Nephron (organoid): ENCODE data around the gene CFAP206.
"Not testable (repeated sequence)": the region's sequence is repeated elsewhere in the genome, so short reads cannot be mapped to it uniquely, and the experiment has no call there.

Experiments used
- H3K27ac Mint-ChIP-seq, 3 experiments: 2 replicates each; pipeline ENCODE4 v1.8.0; 2020; ENCODE audit warnings: mixed read lengths in 3 of 3, mild to moderate bottlenecking in 2 of 3, moderate library complexity in 1 of 3
- H3K27me3 Mint-ChIP-seq: 2 replicates; pipeline ENCODE4 v1.8.0; 2021; ENCODE audit warnings: low read depth, mild to moderate bottlenecking, moderate library complexity, mixed read lengths
- H3K36me3 Mint-ChIP-seq: 2 replicates; pipeline ENCODE4 v1.8.0; 2020; ENCODE audit warnings: low read depth, mixed read lengths
- H3K4me1 Mint-ChIP-seq: 2 replicates; pipeline ENCODE4 v1.8.0; 2020; ENCODE audit warnings: mixed read lengths
- H3K4me3 Mint-ChIP-seq, 3 experiments: 2 replicates each; pipeline ENCODE4 v1.8.0; 2020; ENCODE audit warnings: mild to moderate bottlenecking in 3 of 3, mixed read lengths in 3 of 3, moderate library complexity in 2 of 3
- H3K9me3 Mint-ChIP-seq: 2 replicates; pipeline ENCODE4 v1.8.0; 2020; ENCODE audit warnings: mixed read lengths
- TF ChIP-seq, protein P1 (sequence below), 3 experiments: fragments of 200-600 bp; sonication (generic); IDR thresholded peaks; one replicate each; pipeline ENCODE4 v1.5.0; 2021; ENCODE audit warnings: antibody characterized with exemption in 3 of 3; ENCODE audit not compliant: unreplicated experiment in 3 of 3

The CFAP206 gene

GRCh38 chr6:87484491-87484890, 76.7 kb downstream of the CFAP206 start:
- Mint-ChIP-seq H3K4me3 (no peak overlapping the region), H3K27me3 (no peaks in the 10 kb centered on the region), H3K9me3 (no peaks in the 10 kb centered on the region), H3K36me3 (peaks cover 35% of the 10 kb centered on the region), H3K4me1 (no peaks in the 10 kb centered on the region), H3K27ac (no peak overlapping the region)
- TF ChIP-seq, protein P1, sequence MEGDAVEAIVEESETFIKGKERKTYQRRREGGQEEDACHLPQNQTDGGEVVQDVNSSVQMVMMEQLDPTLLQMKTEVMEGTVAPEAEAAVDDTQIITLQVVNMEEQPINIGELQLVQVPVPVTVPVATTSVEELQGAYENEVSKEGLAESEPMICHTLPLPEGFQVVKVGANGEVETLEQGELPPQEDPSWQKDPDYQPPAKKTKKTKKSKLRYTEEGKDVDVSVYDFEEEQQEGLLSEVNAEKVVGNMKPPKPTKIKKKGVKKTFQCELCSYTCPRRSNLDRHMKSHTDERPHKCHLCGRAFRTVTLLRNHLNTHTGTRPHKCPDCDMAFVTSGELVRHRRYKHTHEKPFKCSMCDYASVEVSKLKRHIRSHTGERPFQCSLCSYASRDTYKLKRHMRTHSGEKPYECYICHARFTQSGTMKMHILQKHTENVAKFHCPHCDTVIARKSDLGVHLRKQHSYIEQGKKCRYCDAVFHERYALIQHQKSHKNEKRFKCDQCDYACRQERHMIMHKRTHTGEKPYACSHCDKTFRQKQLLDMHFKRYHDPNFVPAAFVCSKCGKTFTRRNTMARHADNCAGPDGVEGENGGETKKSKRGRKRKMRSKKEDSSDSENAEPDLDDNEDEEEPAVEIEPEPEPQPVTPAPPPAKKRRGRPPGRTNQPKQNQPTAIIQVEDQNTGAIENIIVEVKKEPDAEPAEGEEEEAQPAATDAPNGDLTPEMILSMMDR (IDR thresholded peaks at IDR 0.05; ENCODE audit: unreplicated experiment in 3 of 3), result no peak

DNA sequence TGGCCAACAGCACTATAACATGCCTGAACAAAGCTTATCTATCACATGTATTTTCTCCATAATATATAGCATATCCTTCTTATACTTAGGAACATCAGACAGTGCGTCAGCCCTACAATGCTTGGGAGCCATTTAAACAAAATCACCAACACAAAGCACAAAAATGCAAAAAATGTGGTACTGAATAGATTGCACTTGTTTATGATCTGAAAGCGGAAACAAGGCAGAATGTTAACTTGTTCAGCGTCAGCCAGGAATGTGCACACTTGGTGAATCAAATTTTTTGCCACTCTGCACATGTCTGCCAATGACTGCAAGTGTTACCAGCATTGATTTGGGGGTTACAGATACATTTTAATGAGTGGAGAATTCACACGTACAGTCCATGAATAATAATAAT, 79.8 kb downstream of the CFAP206 start:
- Mint-ChIP-seq H3K4me3 (no peak overlapping the region), H3K4me1 (no peaks in the 10 kb centered on the region), H3K9me3 (no peaks in the 10 kb centered on the region), H3K27ac (no peak overlapping the region), H3K36me3 (peaks cover 29% of the 10 kb centered on the region), H3K27me3 (no peaks in the 10 kb centered on the region)
- TF ChIP-seq, protein P1 (IDR thresholded peaks at IDR 0.05; ENCODE audit: unreplicated experiment in 3 of 3), result no peak

- not testable (repeated sequence) for H3K27ac Mint-ChIP-seq, H3K27me3 Mint-ChIP-seq, H3K4me1 Mint-ChIP-seq, H3K9me3 Mint-ChIP-seq, H3K4me3 Mint-ChIP-seq
- peaks cover 23% of the 10 kb centered on the region for H3K36me3 Mint-ChIP-seq
These were observed 81.6 kb downstream of the CFAP206 start for GRCh38 chr6:87489326-87489725.

DNA sequence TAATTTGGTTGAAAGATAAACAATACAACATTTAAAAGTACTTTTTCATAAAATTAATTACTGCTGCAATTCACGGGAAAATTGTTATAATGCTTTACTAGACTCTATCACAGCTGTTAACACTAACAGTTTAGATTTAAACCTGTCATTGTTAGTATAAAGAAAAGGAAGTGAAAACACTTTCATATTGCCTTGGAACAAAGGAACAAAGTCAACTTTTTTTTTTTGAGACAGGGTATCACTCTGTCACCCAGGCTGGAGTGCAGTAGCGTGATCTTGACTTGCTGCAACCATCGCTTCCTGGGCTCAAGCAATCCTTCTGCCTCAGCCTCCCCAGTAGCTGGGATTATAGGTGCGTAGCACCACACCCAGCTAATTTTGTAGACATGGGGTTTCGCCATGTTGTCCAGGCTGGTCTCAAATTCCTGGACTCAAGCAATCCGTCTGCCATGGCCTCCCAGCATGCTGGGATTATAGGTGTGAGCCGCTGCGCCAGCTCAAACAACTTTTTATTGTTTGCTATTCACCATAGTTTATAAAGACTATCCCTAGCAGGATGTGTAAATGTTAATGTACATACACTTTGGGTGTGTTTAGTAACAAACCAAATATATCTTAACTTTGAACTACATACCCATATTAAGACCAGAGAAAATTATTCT, 87.1 kb downstream of the CFAP206 start:
- Mint-ChIP-seq H3K36me3 (peaks cover 20% of the 10 kb centered on the region), H3K27ac (no peak overlapping the region), H3K4me3 (no peak overlapping the region), H3K9me3 (no peaks in the 10 kb centered on the region), H3K27me3 (no peaks in the 10 kb centered on the region), H3K4me1 (no peaks in the 10 kb centered on the region)
- TF ChIP-seq, protein P1 (IDR thresholded peaks at IDR 0.05; ENCODE audit: unreplicated experiment in 3 of 3), result no peak

GRCh38 chr6:87498048-87498447, 90.3 kb downstream of the CFAP206 start:
- TF ChIP-seq, protein P1 (IDR thresholded peaks at IDR 0.05; ENCODE audit: unreplicated experiment in 3 of 3), result no peak
- Mint-ChIP-seq H3K36me3 (peaks cover 28% of the 10 kb centered on the region), H3K27ac (no peak overlapping the region), H3K4me1 (no peaks in the 10 kb centered on the region), H3K9me3 (no peaks in the 10 kb centered on the region), H3K27me3 (no peaks in the 10 kb centered on the region), H3K4me3 (no peak overlapping the region)

DNA sequence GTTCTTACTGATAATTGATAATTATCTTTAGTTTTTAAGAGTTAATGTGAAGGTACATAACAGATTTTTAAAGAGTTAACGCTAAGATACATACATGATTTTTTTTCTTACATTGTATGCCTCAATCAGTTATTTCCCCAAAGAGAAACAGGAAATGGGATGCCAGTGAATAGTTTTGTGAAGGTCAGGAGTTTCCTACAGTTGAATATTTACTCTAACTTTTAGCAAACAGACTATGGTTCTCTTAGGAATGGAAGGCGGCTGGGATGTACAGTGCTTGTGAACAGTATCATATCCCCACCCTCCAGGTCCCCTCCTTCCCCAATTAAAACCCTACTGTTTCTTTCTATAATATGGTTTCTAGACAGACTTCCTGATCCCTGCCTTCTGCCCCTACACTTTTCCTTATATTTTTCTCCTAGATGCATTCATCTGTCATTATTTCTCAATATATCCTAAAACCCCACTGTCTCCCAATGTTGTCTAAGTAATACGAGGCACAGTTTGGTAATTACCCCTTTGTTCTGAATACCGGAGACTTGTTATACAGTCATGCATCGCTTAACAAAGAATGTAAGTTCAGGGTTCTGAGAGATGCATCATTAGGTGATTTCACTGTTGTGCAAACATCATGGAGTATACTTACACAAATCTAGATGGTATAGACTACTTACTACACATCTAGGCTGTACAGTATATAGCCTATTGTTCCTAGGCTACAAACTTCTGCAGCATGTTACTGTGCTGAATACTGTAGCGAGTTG, 94.2 kb downstream of the CFAP206 start:
- TF ChIP-seq, protein P1 (IDR thresholded peaks at IDR 0.05; ENCODE audit: unreplicated experiment in 3 of 3), result no peak
- H3K36me3 Mint-ChIP-seq, result peaks cover 45% of the 10 kb centered on the region
- H3K27ac Mint-ChIP-seq, result no peak overlapping the region
- H3K9me3 Mint-ChIP-seq, result no peaks in the 10 kb centered on the region
- no peaks in the 10 kb centered on the region for H3K27me3 Mint-ChIP-seq
- peaks cover 5% of the 10 kb centered on the region for H3K4me1 Mint-ChIP-seq
- H3K4me3 Mint-ChIP-seq, result no peak overlapping the region
